Endometrial microvascular endothelial cells (primary cell): ENCODE measurements around the gene TMEM101. TPM values are rescaled to one million over a fixed set of nuclear protein-coding genes. Genes with fewer than 3 reads are reported as not detected.
"Not testable (repeated sequence)": the region's sequence is repeated elsewhere in the genome, so short reads cannot be mapped to it uniquely, and the experiment has no call there.

ENCODE experiments used
- in situ Hi-C: cut with HindIII; loops from 2 replicates; pipeline ENCODE4 v1.10.0; 2017; ENCODE audit warnings: low sequenced_read_pairs, low pct_unique_long_range_greater_than_20kb; ENCODE audit errors: inconsistent ontology term
- total RNA-seq: library from RNA; depleted of rRNA; stranded (reverse); fragments of >200 nt; gene quantifications from one replicate; pipeline ENCODE4 v1.2.3, GENCODE V29; 2015; ENCODE audit errors: inconsistent ontology term

The TMEM101 gene
- total RNA-seq, 1 donor from 2014 or later, result 43.9 TPM

DNA sequence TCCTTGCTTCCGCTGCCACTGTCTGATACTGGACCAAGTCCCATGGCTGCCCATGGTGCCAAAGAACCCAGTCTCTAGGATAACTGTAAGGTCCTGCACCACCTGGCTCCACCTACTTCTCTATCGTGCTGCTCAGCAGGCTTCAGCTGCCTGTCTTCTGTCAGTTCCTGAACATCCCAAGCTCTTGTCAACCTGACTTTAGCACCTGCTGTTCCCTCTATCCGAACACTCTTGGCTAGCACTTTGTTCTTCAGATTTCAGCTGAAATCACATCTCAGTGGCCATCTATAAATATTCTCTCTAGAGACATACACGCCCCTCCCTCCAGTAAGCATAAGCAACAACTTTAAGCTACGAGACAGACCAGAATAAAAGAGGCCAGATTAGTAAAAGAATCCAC lies 15.0 kb upstream of the TMEM101 start:
- in situ Hi-C loops, result no loop called here

DNA sequence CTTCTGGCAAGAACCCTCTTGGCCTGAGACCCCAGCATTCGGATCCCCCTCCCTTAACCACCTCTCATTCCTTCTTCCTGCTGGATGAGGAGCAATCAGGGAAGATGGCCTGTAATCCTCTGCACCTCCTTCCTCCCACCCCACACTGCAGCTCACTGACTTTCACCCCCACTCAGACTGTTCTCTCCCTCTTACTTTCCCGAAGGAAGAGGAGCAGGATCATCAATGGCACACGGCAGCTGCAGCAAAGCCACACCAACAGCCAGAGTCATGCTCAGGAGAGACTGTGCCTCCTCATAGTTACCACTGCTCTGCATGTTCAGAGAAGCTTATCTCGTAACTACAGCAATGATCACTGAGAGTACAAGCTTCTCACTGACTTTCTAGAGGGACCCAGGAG lies 10.1 kb upstream of the TMEM101 start:
- in situ Hi-C loops, result no loop called here

- in situ Hi-C loops, result no loop called here
These were observed 9.5 kb upstream of the TMEM101 start for GRCh38 chr17:44024271-44024663.

GRCh38 chr17:44023545-44024270 lies 8.9 kb upstream of the TMEM101 start:
- in situ Hi-C loops, result no loop called here

- in situ Hi-C loops, result no loop called here
These were observed 7.5 kb upstream of the TMEM101 start for GRCh38 chr17:44022246-44022645.

DNA sequence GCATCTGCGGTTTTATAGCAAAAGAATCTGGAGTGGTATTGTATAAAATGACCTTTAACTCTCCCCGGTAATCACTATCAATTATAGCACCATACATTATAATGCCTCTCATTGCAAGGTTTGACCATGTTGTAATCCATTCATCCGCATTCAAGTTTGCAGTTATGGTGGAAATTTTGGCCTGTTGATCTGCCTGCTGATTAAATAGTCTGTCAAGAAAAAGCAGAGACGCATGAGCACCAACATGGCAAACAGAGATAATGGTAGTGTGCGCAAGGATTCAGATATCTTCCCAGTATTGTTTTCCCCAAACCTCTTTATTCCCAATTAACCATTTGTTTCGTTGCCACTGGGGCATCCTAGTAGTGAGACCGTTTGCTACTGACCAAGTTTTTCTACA lies 6.5 kb upstream of the TMEM101 start:
- in situ Hi-C loops, result not testable (repeated sequence)

GRCh38 chr17:44014133-44014436 lies 678 bp downstream of the TMEM101 start:
- in situ Hi-C loops, result no loop called here

GRCh38 chr17:44012874-44013273 lies 1.9 kb downstream of the TMEM101 start:
- in situ Hi-C loops, result no loop called here

- in situ Hi-C loops, result no loop called here
These were observed 2.4 kb downstream of the TMEM101 start for GRCh38 chr17:44012391-44012790.

DNA sequence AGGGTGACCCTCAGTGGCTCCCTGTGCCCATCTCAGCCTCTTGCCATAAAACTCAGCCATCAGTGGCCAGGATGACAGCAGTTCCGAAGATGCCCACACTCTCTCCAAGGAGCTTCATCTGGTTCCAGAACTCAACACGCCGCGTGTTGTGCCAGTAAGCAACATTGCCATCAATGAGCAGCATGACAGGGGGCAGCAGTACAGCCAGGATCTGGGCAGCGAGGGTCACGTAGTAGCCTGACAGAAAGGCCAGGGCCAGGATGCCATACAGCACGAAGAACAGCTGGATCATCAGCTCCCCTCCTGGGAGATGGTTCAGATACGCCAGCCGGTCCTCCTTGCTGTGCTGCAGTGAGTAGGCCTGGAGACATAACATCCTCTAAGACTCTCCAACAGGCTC lies 2.9 kb downstream of the TMEM101 start:
- in situ Hi-C loops, result no loop called here

DNA sequence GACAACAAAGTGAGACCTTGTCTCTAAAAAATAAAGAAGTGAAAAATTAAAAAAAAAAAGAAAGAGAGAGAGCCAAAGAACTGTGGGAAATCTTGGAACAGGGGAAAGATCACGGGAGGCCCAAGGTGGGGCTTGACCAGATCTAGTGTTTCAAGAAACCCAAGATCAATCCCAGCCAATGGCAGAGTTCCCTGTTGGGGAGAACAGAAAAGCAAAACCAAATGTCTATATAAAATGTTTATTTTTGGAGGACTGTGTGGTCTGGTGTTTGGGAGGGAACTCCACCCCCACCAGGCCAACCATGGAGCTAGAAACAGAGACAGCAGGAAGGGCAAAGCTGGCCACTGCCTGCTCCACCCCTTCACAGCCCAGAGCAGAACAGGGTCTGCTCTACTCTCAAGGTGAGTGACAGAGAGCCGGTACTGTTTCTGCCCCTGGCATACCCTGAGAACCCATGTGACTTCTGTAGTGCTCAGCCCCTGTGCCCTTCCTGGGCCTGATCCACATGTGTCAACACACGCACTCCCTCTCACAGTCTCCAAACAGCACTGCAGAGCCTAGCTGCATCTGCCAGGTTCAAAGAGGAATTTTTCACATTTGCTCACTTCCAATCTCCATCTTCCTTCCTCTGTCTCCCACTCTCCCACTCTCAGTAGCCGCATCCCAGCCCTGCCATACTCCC lies 3.7 kb downstream of the TMEM101 start:
- in situ Hi-C loops, result no loop called here

DNA sequence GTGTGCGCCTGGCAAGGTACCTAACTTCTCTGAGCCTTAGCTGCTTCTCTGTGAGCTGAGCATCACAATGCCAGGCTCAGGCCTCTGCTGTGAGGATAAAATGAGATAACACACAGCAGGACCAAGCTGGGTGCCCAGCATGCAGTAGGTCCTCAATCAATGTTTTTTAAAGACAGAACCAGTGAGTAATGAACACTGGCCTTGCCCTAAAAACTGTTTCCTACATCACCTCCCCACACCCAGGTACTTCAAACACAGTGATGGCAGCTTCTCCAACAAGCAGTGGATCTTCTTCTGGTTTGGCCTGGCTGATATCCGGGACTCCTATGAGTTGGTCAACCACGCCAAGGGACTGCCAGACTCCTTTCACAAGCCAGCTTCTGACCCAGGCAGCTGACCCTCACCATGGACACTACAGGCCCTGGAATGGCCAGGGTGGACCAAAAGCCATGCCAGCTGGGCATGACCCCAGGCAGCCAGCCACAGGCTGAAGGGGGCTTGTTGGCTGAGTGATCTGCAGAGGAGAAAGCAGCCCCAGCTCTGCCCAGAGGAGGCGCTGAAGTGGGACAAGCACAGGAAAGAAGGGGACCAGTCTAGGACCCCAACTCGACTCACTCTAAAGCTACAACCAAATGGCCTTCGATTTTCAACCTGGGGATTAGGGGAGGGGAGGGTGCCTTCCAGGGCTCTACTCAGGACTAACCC lies 6.4 kb downstream of the TMEM101 start:
- in situ Hi-C loops, result no loop called here

DNA sequence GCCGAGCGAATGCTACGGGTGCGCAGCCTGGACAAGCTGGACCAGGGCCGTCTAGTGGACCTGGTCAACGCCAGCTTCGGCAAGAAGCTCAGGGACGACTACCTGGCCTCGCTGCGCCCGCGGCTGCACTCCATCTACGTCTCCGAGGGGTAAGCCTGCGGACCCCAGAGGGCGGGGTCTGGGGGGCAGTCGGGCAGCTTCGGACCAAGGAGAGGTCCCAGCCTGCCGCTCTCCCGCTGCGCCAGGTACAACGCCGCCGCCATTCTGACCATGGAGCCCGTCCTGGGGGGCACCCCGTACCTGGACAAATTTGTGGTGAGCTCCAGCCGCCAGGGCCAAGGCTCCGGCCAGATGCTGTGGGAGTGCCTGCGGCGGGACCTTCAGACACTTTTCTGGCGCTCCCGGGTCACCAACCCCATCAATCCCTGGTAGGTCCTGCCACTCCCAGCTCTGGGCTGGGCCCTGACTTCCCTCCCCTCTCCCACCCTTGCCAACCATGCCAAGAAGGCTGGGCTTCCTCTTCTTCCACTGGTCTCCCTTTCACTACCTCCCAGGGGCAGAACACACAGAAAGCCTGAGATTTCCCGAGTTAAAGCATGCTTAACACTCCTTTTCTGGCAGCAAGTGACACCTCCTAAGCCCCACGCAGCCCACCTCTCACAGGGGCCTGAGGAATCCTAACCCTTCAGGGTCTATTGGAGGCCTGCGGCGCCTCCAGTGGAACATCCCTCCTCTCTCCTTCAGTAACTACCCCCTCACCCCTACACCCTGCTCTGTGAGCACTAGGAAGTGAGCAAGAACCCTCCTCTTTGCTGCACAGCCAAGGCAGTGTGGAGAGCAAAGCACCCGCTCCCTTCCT lies 7.2 kb downstream of the TMEM101 start:
- in situ Hi-C loops, result no loop called here

- in situ Hi-C loops, result no loop called here
These were observed 8.0 kb downstream of the TMEM101 start for GRCh38 chr17:44006598-44007345.

DNA sequence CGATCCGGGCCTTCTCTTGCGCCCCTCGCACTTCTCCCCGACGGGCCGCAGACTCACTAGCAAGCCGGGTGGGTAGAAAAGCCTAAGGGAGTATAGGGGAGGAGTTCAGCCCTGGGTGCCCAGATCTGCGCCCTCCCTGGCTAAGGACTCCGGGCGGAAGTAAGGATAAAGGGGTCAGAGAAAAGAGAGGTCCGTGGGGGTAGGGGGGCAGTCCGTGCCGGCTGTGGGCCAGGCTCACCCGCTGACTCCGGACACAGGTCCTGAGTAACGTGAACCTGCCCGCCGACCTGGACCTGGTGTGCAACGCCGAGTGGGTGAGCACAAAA lies 8.5 kb downstream of the TMEM101 start:
- in situ Hi-C loops, result no loop called here

- in situ Hi-C loops, result no loop called here
These were observed 9.1 kb downstream of the TMEM101 start for GRCh38 chr17:44005527-44006271.

DNA sequence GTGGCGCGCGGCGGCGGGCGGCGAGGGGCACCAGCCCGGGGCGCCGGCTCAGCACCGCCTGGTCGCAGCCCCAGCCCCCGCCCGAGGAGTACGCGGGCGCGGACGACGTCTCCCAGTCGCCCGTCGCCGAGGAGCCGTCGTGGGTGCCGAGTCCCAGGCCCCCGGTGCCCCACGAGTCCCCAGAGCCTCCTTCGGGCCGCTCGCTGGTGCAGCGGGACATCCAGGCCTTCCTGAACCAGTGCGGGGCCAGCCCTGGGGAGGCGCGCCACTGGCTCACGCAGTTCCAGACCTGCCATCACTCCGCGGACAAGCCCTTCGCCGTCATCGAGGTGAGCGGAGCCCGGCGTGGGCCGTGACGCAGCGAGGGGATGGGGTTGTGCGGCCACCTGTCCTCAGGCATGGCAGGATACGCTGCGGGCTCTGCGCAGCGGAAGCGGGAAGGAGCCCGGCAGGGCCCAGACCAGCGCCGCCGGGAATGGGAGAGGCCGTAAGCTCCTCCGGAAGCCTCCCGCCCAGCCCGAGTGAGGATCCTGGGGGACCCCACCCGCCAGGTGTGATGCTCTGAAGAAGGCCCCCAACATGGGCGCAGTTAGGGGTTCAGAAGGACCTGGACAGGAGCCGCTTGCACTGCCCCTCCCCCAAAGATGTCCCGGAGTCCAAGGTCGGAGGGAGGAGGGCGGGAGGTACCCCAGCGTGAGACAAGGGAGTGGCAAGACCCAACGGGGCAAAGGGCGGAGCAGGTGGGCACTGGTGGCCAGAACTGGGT lies 9.8 kb downstream of the TMEM101 start:
- in situ Hi-C loops, result no loop called here
